GM19043 (cell line): ENCODE data around the gene AKT3.
"Not testable (repeated sequence)": the region's sequence is repeated elsewhere in the genome, so short reads cannot be mapped to it uniquely, and the experiment has no call there.

ENCODE experiments used
- ATAC-seq: cut with Tn5 transposase; IDR thresholded peaks from one replicate; pipeline ENCODE4 v1.9.1; 2021; ENCODE audit warnings: low read depth; ENCODE audit not compliant: unreplicated experiment

AKT3 gene

DNA sequence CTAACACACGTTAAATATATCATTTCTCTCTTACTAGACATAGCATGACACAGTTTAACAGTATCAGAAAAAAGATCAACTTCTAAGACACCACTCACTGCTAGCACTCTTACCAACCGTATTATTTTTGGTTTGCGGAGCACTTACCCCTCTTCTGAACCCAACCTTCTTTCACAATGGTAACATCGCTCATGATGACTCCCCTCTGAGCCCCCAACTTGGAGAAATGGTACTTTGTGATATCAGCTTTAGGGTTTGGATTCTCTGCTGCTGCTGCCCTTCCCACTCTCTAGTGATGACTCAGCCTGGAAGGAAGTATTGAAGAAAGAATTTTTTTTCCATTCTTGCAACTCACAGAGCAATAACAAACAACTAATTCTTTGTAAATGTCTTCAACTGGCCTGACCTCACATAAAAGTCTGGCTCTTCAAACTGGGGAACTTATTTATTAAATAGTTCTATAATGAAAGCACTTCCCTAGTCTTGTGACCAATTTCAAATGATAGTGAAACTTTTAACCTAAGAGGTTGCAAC lies 7.0 kb downstream of the AKT3 start:
- ATAC-seq = no peak

DNA sequence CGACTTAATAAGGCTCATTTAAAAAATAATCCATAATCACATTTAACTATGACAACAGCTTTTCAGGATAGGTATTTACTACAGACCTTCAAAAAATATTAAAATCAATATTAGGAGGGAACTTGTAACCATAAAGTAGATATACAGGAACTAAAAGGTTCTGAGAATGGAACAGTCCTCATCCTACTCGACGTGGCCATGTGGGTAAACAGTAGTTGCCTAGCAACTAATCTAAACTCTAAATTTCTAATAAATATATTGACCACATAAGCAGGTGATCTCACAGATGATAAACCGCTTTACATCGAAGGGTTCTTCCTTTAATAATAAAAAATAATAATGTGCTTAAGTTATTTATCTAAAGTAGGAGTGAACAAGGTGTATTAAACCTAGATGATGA lies 7.9 kb downstream of the AKT3 start:
- ATAC-seq = no peak

DNA sequence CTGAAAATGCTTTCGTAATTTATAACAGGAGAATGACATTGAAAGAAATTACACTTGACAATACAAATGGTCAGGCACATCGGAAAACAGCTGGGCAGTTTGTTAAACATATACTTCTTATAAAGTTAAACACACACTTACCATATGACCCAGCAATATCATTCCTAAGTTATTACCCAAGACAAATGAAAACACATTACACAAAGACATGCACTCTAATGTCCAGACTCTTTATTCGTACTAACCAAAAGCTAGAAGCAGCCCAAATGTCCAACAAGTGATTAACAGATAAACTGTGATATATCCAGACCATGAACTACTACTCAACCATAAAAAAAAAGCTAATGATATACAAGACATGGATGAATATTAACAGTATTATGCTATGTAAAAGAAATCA lies 8.5 kb downstream of the AKT3 start:
- ATAC-seq = no peak

DNA sequence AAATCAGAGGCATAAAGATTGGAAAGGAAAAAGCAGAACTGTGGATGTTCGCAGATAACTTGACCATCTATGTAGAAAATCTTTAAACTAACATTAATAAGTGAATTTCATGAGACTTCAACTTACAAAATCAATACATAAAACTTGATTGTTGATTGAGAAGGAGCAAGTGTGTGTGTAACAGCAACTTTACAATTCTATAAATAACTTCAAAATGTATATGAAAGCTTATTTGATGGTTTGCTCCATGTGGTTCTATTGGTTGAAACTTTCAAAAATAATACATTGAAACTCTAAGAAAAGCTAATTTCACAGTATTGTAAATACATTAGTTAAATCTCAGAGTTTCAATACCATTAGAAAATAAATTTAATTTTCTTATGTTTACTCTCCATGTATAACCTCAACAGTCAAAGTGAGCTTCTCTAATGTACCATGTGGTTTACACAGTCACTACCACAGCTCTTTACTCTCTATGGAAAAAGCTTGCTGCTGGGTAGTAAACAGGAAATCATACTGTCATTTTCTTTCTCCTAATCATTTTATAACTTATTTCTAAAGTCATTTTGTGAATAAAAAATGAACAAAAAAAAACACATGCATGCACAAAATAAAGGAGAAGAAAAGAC lies 12.0 kb downstream of the AKT3 start:
- peak; percentile 85 for ATAC-seq

DNA sequence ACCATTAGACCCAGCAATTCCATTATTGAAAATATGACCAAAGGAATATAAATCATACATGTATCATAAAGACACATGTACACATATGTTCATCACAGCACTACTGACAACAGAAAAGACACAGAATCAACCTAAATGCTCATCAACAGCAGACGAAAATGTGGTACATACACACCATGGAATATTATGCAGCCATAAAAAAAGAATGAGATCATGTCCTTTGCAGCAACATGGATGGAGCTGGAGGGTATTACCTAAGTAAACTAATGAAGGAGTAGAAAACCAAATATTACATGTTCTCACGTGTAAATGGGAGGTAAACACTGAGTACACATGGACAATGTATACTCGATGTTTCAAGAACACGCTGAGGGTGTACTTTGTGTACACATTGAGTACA lies 15.9 kb downstream of the AKT3 start:
- no peak for ATAC-seq

DNA sequence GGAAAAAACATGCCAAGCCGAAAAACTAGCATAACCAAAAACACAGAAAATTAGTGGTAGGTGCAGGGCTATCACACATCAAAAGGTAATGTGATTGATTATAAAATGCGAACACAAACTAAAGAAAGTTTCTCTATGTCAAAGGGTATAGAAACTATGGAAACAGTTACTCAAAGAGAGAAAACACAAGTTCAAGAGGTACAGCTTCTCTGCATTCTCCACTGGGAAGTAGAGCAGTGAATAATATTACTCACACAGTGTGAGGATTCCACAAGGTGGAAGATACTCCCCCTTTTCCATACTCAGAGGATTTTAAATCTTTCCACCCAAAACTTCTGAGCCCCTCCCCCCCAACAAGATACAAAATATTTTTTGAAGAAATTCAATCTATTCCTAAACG lies 18.6 kb downstream of the AKT3 start:
- no peak for ATAC-seq

DNA sequence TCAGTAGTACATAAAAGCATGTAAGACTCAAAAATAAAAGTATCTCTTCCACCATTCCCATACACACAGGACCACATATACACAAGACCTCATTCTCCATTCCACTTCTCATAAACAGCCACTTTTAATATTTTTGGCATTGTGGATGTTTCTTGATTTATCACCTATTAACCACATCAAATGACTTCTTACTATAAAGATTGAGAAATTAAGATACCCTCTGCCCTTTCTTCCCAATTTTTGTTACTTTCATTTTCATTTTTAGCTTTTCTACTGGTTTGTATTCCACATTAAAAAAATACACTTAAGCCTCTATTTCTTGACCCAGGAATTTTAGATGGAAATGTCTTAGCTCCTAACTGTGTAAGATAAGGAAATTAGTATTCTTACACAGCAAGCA lies 22.8 kb downstream of the AKT3 start:
- no peak for ATAC-seq

DNA sequence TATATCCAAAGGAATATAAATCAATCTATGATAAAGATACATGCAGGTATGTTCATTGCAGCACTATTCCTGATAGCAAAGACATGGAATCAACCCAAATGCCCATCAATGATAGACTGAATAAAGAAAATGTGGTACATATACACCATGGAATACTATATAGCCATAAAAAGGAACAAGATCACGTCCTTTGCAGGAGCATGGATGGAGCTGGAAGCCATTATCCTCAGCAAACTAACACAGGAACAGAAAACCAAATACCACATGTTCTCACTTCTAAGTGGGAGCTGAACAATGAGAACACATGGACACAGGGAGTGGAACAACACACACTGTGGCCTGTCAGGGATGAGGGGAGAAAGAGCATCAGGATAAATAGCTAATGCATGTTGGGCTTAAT lies 25.1 kb downstream of the AKT3 start:
- ATAC-seq = not testable (repeated sequence)

DNA sequence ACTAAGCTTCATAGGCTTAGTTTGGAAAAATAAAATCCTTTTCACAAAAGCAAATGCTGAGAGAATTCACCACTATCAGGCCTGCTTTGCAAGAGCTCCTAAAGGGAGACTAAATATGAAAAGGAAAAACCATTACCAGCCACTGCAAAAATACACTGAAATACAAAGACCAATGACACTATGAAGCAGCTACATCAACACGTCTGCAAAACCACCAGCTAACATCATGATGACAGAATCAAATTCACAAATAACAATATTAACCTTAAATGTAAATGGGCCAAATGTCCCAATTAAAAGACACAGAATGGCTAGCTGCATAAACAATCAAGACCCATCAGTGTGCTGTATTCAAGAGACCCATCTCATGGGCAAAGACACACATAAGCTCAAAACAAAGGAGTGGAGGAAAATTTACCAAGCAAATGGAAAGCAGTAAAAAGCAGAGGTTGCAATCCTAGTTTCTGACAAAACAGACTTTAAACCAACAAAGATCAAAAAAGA lies 28.8 kb downstream of the AKT3 start:
- ATAC-seq = no peak

DNA sequence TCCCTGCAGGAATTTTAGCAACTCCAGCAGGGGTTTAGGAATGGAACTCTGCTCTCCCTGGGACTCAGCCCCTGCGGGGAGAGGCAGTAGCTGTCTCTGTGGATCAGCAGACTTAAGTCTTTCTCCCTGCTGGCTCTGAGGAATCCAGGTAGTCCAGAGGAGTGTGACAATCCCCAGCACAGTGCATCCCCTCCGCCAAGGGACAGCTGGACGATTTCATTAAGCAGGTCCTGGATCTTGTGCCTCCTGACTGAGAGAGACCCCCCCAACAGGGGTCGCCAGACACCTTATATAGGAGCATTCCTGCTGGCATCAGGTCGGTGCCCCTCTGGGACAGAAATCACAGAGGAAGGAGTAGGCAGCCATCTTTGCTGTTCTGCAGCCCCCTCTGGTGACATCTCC lies 30.6 kb downstream of the AKT3 start:
- no peak for ATAC-seq

DNA sequence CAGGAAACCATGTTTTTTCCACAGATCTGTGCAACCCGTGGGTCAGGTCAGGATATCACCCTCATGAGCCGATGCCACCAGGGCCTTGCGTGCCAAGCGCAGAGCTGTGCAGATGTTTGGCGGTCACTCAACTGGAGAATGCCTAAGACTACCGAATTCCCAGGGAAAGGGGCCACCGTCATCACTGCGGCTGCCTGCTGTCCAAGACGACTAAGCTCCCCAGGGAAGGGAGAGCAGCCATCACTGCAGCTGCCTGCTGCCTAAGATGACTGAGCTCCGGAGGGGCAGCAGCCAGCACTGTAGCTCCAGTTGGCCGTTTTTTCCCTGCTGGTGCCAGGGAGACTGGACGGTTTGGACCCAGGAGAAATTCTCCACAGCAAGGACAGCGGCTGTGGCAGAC lies 31.1 kb downstream of the AKT3 start:
- no peak for ATAC-seq

DNA sequence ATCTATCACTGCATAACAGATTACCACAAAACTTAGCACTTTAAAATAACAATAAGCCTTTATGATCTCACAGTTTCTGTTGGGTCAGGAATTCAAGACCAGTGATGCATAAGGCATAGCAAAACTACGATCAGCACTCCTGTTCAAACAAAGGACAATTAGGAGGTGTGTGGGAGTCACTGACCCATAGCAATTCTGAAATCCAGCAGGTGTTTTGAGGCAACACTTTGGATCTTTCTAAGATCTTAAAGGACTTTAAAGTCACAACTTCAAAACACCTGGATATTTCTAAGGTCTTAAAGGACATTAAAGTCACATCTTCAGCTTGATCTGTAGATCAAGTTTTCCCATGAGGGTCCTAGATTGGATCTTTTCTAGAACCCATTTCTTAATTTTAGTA lies 35.3 kb downstream of the AKT3 start:
- no peak for ATAC-seq

DNA sequence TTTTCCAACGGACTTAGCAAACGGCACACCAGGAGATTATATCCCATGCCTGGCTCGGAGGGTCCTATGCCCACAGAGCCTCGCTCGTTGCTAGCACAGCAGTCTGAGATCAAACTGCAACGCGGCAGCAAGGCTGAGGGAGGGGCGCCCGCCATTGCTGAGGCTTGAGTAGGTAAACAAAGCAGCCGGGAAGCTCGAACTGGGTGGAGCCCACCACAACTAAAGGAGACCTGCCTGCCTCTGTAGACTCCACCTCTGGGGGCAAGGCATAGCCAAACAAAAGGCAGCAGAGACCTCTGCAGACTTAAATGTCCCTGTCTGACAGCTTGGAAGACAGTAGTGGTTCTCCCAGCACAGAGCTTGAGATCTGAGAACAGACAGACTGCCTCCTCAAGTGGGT lies 42.7 kb downstream of the AKT3 start:
- ATAC-seq = not testable (repeated sequence)

DNA sequence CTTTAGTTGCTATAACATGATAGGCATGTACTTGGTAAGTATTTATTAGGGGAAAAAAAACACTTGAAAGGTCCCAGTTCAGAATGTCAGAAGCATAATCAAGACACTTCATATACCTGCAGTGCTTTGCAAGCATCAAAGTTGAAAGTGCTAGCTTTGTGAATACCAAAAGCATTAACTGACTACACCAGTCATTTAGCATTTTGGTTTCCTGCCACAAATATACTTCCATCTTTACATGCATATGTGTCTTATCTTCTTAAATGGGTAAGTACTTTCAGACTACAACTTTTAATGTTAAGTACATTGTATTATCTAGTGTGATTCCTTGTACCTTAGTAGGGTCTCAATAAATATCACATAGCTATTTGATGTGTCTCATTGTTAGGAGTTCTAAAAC lies 43.7 kb downstream of the AKT3 start:
- ATAC-seq = no peak

DNA sequence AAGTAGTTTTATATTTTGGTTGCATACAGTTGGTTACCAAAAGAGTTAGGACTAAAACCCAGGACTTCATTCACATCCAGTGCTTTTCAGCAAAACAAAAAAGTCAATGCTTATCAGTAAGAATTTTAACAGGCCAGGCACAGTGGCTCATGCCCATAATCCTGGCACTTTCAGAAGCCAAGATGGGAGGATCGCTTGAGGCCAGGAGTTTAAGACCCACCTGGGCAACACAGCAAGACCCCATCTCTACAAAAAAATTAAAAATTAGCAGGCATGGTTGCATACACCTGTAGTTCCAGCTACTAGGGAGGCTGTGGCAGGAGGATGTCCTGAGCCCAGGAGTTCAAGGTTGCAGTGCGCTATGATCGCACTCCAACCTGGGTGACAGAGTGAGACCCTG lies 47.3 kb downstream of the AKT3 start:
- ATAC-seq = no peak

DNA sequence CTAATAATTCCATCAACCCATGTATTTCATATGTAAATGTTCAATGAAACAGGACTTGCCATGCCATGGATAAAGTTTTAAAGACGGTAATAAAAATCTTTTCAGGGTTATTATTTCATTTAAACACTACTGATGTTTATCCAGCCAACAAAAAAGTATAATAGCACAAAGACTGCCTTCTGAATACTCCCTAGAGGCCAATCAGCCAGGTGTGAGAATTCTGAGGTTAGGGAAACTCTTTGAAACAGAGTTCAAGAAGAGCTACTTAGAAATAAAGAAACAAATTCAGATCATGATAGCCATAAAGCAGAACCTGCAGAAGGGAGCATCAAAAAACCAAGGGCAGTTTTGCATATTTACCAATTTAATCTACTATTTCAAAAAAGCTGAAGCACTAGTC lies 48.7 kb downstream of the AKT3 start:
- ATAC-seq = no peak

DNA sequence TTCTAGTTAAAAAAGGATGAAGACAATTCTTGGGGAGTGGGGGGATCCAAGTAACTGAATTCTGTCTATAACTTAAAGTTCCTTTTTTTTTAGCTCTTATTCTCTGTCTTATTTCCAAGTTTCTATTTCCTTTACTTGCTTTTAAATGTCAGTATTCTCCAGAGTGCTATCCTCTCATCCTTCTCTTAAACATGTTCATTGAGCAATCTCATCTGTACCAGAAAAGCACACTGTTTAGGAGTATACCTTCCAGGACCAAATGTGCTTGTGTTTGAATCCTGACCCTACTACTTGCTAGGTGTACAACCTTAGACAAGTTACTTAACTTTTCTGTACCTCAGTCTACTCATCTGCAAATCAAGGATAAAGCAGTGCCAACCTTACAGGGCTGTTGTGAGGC lies 50.1 kb downstream of the AKT3 start:
- no peak for ATAC-seq

DNA sequence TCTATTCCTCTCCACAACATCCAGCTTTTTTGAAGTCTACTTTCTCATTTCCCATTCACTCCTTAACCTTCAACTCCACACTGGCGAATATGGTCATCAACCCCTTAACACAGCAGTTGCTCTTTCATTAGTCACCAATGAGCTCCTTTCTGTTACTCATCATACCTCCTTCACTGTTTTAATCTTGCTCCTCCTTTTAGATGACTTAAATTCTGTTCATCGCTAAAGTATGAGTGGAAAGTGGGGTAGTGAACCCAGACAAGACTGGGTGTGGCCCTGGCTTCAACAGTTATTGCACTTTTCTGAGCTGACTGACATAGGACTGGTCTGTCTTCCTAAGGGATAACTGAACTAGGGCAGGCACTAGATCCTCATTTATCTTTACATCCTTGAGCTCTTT lies 51.3 kb downstream of the AKT3 start:
- no peak for ATAC-seq

DNA sequence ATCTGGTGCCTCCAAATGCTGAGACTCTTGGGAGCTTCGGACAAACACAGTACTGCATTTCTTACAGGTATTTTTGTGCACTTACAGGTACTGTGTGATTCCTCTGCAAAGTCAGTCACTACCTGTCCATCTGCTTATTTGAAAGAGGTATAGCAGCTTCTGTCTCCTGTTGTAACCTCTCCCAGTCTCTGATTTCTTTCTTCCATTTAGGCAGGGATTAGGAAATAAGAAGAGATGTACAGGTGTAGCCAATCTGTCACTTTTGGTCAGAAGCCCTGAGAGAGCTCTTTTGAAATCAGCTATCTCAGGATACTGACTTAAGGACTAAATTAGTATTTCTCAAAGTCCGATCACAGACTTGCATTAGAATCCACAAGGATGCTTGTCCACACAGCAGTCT lies 54.0 kb downstream of the AKT3 start:
- ATAC-seq = no peak

DNA sequence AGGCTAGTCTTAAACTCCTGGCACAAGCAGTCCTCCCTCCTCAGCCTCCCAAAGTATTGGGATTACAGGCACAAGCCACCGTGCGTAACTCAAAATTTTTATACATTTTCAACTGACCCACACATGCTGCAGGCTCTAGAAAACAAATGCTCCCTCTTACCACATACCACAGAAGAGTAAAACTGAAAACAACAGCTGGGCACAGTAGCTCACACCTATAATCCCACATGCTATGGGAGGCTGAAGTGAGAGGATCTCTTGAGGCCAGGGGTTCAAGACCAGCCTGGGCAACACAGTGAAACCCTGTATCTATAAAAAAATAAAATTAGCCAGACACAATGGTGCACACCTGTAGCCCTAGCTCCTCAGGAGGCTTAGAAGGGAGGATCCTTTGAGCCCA lies 56.7 kb downstream of the AKT3 start:
- ATAC-seq = no peak

DNA sequence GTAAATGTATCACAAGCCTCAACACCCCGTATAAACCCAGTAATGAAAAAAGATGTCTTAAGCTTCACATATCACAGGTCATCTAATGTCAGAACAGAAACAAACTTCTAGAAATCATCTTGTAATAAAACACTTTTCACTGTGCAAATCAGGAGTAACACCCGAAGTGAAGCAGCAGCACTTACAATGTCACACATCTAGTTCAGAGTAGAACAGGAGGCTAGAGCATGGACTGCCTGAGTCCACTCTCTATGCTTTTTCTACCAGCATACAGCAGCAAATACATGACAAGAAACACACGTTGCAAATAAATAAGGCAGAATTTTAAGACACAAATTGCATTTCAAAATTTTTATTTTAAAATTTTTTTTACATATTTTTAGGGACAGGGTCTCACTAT lies 57.2 kb downstream of the AKT3 start:
- ATAC-seq = no peak

DNA sequence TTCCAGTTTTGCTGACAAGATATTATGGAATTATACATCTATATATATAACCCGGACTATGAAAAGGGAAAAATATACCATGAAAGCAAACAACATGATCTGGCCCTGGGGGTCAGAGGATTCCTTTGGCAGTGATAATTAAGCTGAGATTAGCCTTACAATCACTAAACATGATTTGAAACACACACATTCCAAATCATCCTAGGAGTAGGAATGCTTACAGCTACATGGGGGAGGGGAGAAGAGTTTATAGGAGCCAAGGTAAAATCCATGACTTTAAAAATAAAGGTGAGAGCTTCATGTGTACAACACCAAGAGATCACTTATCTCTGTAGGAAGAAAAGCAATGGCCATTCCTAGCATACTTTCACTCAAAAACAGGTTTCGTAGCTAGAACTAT lies 57.6 kb downstream of the AKT3 start:
- no peak for ATAC-seq
